Measurements from ENCODE around the gene SRCIN1.
"Not testable (repeated sequence)": the region's sequence is repeated elsewhere in the genome, so short reads cannot be mapped to it uniquely, and the experiment has no call there.

DNA sequence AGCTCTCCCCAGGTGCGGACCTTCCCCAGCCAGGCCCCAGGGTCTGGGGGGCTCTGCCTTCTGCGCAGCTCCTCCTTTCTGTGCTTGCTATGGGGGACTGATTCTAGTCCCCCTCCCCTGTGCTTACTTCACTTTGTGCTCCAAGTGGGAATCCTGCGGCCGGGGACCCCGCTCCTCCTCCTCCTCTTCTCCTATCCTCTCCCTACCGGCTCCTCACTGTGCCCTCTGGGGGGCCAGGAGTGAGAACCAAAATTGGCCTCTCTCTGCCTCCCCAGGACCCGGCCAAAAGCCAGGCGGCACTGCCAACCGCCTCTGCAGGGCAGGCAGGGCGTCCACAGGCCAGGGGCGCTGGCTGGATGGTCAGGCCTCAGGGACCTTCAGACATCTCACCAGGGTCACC, 74.0 kb downstream of the SRCIN1 start:
- TF ChIP-seq, protein P1, sequence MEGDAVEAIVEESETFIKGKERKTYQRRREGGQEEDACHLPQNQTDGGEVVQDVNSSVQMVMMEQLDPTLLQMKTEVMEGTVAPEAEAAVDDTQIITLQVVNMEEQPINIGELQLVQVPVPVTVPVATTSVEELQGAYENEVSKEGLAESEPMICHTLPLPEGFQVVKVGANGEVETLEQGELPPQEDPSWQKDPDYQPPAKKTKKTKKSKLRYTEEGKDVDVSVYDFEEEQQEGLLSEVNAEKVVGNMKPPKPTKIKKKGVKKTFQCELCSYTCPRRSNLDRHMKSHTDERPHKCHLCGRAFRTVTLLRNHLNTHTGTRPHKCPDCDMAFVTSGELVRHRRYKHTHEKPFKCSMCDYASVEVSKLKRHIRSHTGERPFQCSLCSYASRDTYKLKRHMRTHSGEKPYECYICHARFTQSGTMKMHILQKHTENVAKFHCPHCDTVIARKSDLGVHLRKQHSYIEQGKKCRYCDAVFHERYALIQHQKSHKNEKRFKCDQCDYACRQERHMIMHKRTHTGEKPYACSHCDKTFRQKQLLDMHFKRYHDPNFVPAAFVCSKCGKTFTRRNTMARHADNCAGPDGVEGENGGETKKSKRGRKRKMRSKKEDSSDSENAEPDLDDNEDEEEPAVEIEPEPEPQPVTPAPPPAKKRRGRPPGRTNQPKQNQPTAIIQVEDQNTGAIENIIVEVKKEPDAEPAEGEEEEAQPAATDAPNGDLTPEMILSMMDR (conservative IDR thresholded peaks at IDR 0.05) = not testable (repeated sequence)
- TF ChIP-seq EZH2 (IDR thresholded peaks at IDR 0.05; ENCODE audit: low read depth) = not testable (repeated sequence)

All from PC-9 (cell line).